NCI-H82 (cell line): ENCODE measurements around the gene TPRG1L.
"Not testable (repeated sequence)": the region's sequence is repeated elsewhere in the genome, so short reads cannot be mapped to it uniquely, and the experiment has no call there.

Source experiments
- DNase-seq: peaks from one replicate; lab custom pipeline; 2025; lab: John Stamatoyannopoulos, UW

TPRG1L gene

GRCh38 chr1:3624200-3625136, at the start of gene TPRG1L:
Gene TPRG1L, plus strand, starts transcription at chr1:3625015. Its CDS starts 58 bp downstream, at chr1:3625073.
- peak; percentile 99 for DNase-seq

GRCh38 chr1:3575515-3575914, 49.3 kb upstream of the TPRG1L start:
- not testable (repeated sequence) for DNase-seq

- DNase-seq: no peak
Measured at GRCh38 chr1:3575993-3576392, 48.8 kb upstream of the TPRG1L start.

GRCh38 chr1:3577300-3577699, 47.5 kb upstream of the TPRG1L start:
- no peak for DNase-seq

- no peak for DNase-seq
Measured at GRCh38 chr1:3577711-3578432, 46.9 kb upstream of the TPRG1L start.

GRCh38 chr1:3578433-3578805, 46.4 kb upstream of the TPRG1L start:
- no peak for DNase-seq

- DNase-seq: no peak
Measured at GRCh38 chr1:3578906-3579305, 45.9 kb upstream of the TPRG1L start.

- DNase-seq: no peak
Measured at GRCh38 chr1:3579626-3580025, 45.2 kb upstream of the TPRG1L start.

- no peak for DNase-seq
Measured at GRCh38 chr1:3580231-3580630, 44.6 kb upstream of the TPRG1L start.

GRCh38 chr1:3581296-3582036, 43.3 kb upstream of the TPRG1L start:
- no peak for DNase-seq

GRCh38 chr1:3583751-3584150, 41.1 kb upstream of the TPRG1L start:
- DNase-seq: not testable (repeated sequence)

- DNase-seq: no peak
Measured at GRCh38 chr1:3584915-3585314, 39.9 kb upstream of the TPRG1L start.

GRCh38 chr1:3585353-3585868, 39.4 kb upstream of the TPRG1L start:
- not testable (repeated sequence) for DNase-seq

- DNase-seq: no peak
Measured at GRCh38 chr1:3585940-3586568, 38.8 kb upstream of the TPRG1L start.

- DNase-seq: no peak
Measured at GRCh38 chr1:3586986-3587759, 37.6 kb upstream of the TPRG1L start.

GRCh38 chr1:3588395-3588794, 36.4 kb upstream of the TPRG1L start:
- no peak for DNase-seq

GRCh38 chr1:3590139-3590763, 34.6 kb upstream of the TPRG1L start:
- peak; percentile 80 for DNase-seq

- no peak for DNase-seq
Measured at GRCh38 chr1:3590951-3591865, 33.6 kb upstream of the TPRG1L start.

GRCh38 chr1:3593334-3593733, 31.5 kb upstream of the TPRG1L start:
- DNase-seq: no peak
